Hepatocyte (in vitro differentiated cells): ENCODE measurements around the gene PSME1. TPM values are rescaled to one million over a fixed set of nuclear protein-coding genes. Genes with fewer than 3 reads are reported as not detected.
A peak's percentile ranks its signal among the peaks of the same experiment; 100 is the strongest.

Source experiments
- DNase-seq: peaks from one replicate; pipeline ENCODE4 v3.0.0-alpha.2; 2016; ENCODE audit warnings: low spot score
- H2AFZ ChIP-seq: fragments of 200-600 bp; sonication (generic); 2 replicates; pipeline ENCODE4 v1.6.0; 2016; ENCODE audit warnings: antibody characterized with exemption, mild to moderate bottlenecking
- H3K27ac ChIP-seq: fragments of 200-600 bp; sonication (generic); 2 replicates; pipeline ENCODE4 v1.5.1; 2016; ENCODE audit warnings: mild to moderate bottlenecking
- H3K27me3 ChIP-seq: fragments of 200-600 bp; sonication (generic); 2 replicates; pipeline ENCODE4 v1.6.1; 2016
- H3K36me3 ChIP-seq: fragments of 200-600 bp; sonication (generic); replicated peaks from 2 replicates; pipeline ENCODE4 v1.5.1; 2016; ENCODE audit warnings: low read depth; ENCODE audit not compliant: insufficient read depth
- H3K4me1 ChIP-seq: fragments of 200-600 bp; sonication (generic); 2 replicates; pipeline ENCODE4 v1.5.1; 2016; ENCODE audit warnings: mild to moderate bottlenecking, moderate library complexity; ENCODE audit not compliant: insufficient read depth
- H3K4me2 ChIP-seq: fragments of 200-600 bp; sonication (generic); 2 replicates; pipeline ENCODE4 v1.6.0; 2016
- H3K4me3 ChIP-seq: fragments of 200-600 bp; sonication (generic); 2 replicates; pipeline ENCODE4 v1.5.1; 2016; ENCODE audit warnings: mild to moderate bottlenecking
- H3K79me2 ChIP-seq: fragments of 200-600 bp; sonication (generic); 2 replicates; pipeline ENCODE4 v1.6.0; 2017; ENCODE audit warnings: mild to moderate bottlenecking
- H3K9me2 ChIP-seq: fragments of 200-600 bp; sonication (generic); replicated peaks from 2 replicates; pipeline ENCODE4 v1.6.0; 2017; ENCODE audit warnings: mild to moderate bottlenecking; ENCODE audit not compliant: insufficient read depth
- H3K9me3 ChIP-seq: fragments of 200-600 bp; sonication (generic); 2 replicates; pipeline ENCODE4 v1.5.1; 2016; ENCODE audit warnings: low read depth, mild to moderate bottlenecking
- H4K20me1 ChIP-seq: fragments of 200-600 bp; sonication (generic); 2 replicates; pipeline ENCODE4 v1.6.0; 2016; ENCODE audit warnings: mild to moderate bottlenecking; ENCODE audit not compliant: insufficient read depth, poor library complexity, severe bottlenecking
- EZH2 ChIP-seq: fragments of 200-600 bp; sonication (generic); IDR thresholded peaks from 2 replicates; pipeline ENCODE4 v1.6.1; 2016; ENCODE audit warnings: antibody characterized with exemption, mild to moderate bottlenecking, borderline replicate concordance
- EZH2phosphoT487 ChIP-seq: fragments of 200-600 bp; sonication (generic); IDR thresholded peaks from one replicate; pipeline ENCODE4 v1.6.1; 2018; ENCODE audit warnings: antibody characterized with exemption, mild to moderate bottlenecking, low read depth, moderate library complexity; ENCODE audit not compliant: unreplicated experiment, severe bottlenecking
- WGBS: methylation state at CpG from one replicate; pipeline ENCODE4 v1.1.6; 2016; ENCODE audit warnings: low lambda C conversion rate; ENCODE audit errors: missing lambda C conversion rate; 5-methylcytosine and 5-hydroxymethylcytosine counted together
- polyA plus RNA-seq: library from polyadenylated mRNA; unstranded; fragments of >200 nt; fragmentation: Nextera tagmentation; extraction: Ambion mirVana; gene quantifications from 2 replicates; pipeline ENCODE4 v1.2.1, GENCODE V29; 2016
- total RNA-seq: library from RNA; depleted of rRNA; stranded (reverse); fragments of >200 nt; gene quantifications from 2 replicates; pipeline ENCODE4 v1.2.3, GENCODE V29; 2014
- TF ChIP-seq, protein P1 (sequence below): fragments of 200-600 bp; sonication (generic); IDR thresholded peaks from 2 replicates; pipeline ENCODE4 v1.5.1; 2016; ENCODE audit warnings: antibody characterized with exemption, mild to moderate bottlenecking; ENCODE audit not compliant: poor library complexity

The PSME1 gene
- total RNA-seq (123 and 134 TPM in 2 replicates), polyA plus RNA-seq (202 and 238 TPM in 2 replicates)

DNA sequence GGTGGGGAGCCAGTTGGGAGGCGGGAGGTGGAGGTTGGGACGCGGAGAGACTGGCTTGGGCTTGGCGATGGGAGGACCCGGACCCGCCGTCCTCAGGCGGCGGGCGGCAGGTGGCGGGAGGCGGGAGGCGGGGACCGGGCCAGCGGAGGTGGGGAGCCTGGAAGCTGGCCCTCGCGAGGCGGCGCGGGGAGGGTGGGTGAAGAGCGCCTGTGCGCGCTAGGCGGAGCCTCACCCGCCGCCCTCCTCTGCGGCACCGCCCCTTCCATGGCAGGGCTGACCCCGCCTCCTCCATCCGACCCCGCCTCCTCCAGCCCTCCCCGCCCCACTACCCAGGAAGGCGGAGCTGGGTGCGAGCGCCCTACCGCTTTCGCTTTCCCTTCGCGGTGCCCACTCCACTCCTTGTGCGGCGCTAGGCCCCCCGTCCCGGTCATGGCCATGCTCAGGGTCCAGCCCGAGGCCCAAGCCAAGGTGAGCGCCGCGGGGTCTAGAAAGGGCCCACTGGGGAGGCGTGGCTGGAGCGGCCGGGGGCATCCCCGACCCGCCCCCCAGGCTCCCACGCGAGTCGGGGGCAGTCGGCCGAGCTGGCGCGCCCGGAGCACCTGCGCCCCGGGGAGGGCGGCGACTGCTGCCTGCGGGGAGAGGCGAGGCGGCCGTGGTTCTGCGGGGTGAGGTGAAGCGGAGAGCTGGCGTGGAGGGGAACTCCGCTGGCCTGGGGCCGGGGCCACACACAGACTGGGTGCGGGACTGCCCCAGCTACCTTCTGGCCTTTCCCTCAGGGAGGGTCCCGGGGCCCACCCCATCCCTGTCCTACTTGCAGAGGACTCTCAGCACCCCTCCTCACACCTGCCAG, at the start of gene PSME1:
PSME1 (plus strand) TSS at position 361 of the 850 bp plus-strand sequence; CDS start at position 430, 69 bp downstream.
- Histone ChIP-seq H3K9me2 (no peaks in the 10 kb centered on the region), H3K4me1 (peaks cover 7% of the 10 kb centered on the region), H3K27me3 (no peaks in the 10 kb centered on the region), H3K36me3 (no peaks in the 10 kb centered on the region), H3K4me3 (peak within 1 kb of the TSS; percentile 95), H4K20me1 (peaks cover 3% of the 10 kb centered on the region), H3K4me2 (peak within 1 kb of the TSS; percentile 97), H3K79me2 (peaks cover 43% of the 10 kb centered on the region), H3K9me3 (no peaks in the 10 kb centered on the region), H2AFZ (peak within 1 kb of the TSS; percentile 93), H3K27ac (peak within 1 kb of the TSS; percentile 89)
- TF ChIP-seq, protein P1, sequence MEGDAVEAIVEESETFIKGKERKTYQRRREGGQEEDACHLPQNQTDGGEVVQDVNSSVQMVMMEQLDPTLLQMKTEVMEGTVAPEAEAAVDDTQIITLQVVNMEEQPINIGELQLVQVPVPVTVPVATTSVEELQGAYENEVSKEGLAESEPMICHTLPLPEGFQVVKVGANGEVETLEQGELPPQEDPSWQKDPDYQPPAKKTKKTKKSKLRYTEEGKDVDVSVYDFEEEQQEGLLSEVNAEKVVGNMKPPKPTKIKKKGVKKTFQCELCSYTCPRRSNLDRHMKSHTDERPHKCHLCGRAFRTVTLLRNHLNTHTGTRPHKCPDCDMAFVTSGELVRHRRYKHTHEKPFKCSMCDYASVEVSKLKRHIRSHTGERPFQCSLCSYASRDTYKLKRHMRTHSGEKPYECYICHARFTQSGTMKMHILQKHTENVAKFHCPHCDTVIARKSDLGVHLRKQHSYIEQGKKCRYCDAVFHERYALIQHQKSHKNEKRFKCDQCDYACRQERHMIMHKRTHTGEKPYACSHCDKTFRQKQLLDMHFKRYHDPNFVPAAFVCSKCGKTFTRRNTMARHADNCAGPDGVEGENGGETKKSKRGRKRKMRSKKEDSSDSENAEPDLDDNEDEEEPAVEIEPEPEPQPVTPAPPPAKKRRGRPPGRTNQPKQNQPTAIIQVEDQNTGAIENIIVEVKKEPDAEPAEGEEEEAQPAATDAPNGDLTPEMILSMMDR = no peak
- TF ChIP-seq EZH2 (no peak), EZH2phosphoT487 (no peak)
- peak; percentile 97 for DNase-seq
- under 1% methylated on average over 21 of the region's 75 CpGs for WGBS

DNA sequence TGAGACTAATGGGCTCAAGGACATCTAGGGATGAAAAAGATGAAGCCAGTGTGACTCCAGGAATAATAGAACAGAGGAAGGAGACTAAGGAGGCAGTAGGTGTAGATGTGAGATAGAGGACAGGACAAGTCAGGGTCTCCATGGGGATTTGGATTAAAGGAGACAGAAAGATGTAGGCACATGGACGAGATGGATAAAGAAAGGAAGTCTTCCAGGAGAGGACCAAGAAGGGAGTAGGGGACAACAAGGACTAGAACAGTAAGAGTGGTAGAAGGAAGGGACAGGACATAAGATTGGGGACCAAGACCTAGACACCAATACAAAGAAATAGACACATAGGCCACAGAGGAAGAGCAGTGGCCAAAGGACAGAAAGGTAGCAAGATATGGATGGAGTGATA, 49.0 kb upstream of the PSME1 start:
- H3K79me2 ChIP-seq = no peaks in the 10 kb centered on the region
- no peaks in the 10 kb centered on the region for H3K36me3 ChIP-seq
- TF ChIP-seq EZH2phosphoT487 (no peak), EZH2 (no peak)
- TF ChIP-seq, protein P1 = no peak

DNA sequence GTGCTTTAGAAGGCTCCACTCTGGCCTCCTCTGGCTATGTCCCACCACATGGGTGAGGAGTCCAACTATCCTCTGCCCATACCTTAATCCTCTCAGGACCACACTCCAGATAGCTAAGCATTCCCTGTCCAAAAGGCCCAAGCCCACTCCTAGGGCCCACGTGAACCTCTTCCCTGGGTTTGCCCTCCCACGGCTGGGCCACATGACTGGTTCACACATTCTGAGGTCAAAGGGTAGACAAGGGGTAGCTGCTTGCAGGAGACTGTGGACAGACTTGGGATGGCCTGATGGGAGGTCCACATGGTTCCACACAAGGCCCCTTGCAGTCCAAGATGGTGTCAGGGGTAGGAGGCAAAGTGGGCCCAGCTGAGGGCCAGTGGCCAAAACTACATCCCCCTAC, 47.9 kb upstream of the PSME1 start:
- H3K9me3 ChIP-seq = no peaks in the 10 kb centered on the region
- WGBS = 90% methylated on average over 2 of the region's 2 CpGs
- H3K79me2 ChIP-seq = no peaks in the 10 kb centered on the region
- H3K9me2 ChIP-seq = no peaks in the 10 kb centered on the region
- peaks cover 2% of the 10 kb centered on the region for H3K4me1 ChIP-seq
- H3K4me3 ChIP-seq = no peak overlapping the region
- DNase-seq = no peak
- H4K20me1 ChIP-seq = no peaks in the 10 kb centered on the region
- H2AFZ ChIP-seq = no peak overlapping the region
- no peak overlapping the region for H3K4me2 ChIP-seq
- H3K27ac ChIP-seq = no peak overlapping the region
- no peaks in the 10 kb centered on the region for H3K27me3 ChIP-seq
- TF ChIP-seq, protein P1 = no peak
- TF ChIP-seq EZH2 = no peak
- TF ChIP-seq EZH2phosphoT487 = no peak
- no peaks in the 10 kb centered on the region for H3K36me3 ChIP-seq

More for the DNA sequence above, 49.0 kb upstream of the PSME1 start:
- Histone ChIP-seq H3K9me2 (no peaks in the 10 kb centered on the region), H3K4me3 (no peak overlapping the region), H3K27me3 (no peaks in the 10 kb centered on the region), H4K20me1 (no peaks in the 10 kb centered on the region), H3K4me2 (no peak overlapping the region), H3K4me1 (no peaks in the 10 kb centered on the region), H3K9me3 (no peaks in the 10 kb centered on the region), H2AFZ (no peak overlapping the region), H3K27ac (no peak overlapping the region)
- DNase-seq = no peak
- 92% methylated on average over 1 of the region's 1 CpG for WGBS
